DND-41 (cell line): Measurements from ENCODE around the gene ZNF79.

ENCODE experiments used
- ATAC-seq: fragments of 200-7000 bp; cut with Tn5 transposase; 3 replicates; pipeline ENCODE4 v1.9.1; 2021; ENCODE audit warnings: low read depth; ENCODE audit not compliant: insufficient read depth
- DNase-seq: peaks from one replicate; pipeline ENCODE4 v3.0.0-alpha.2; 2020
- H2AFZ ChIP-seq: 2 replicates; pipeline ENCODE4 v1.6.0; 2012; ENCODE audit warnings: low read depth, low read length
- H3K27ac ChIP-seq: 2 replicates; pipeline ENCODE4 v1.5.1; 2012; ENCODE audit warnings: low read length, inconsistent platforms
- H3K27me3 ChIP-seq: fragments of 200-600 bp; sonication (generic); 2 replicates; pipeline ENCODE4 v1.6.0; 2012; ENCODE audit warnings: low read length, mild to moderate bottlenecking, inconsistent platforms; ENCODE audit not compliant: insufficient read depth, poor library complexity
- H3K36me3 ChIP-seq: 2 replicates; pipeline ENCODE4 v1.5.1; 2012; ENCODE audit warnings: low read length, inconsistent platforms; ENCODE audit not compliant: insufficient read depth
- H3K4me1 ChIP-seq: 2 replicates; pipeline ENCODE4 v1.5.1; 2012; ENCODE audit warnings: mild to moderate bottlenecking, low read length; ENCODE audit not compliant: insufficient read depth
- H3K4me2 ChIP-seq: 2 replicates; pipeline ENCODE4 v1.6.0; 2012; ENCODE audit warnings: mild to moderate bottlenecking, moderate library complexity, low read length, inconsistent platforms; ENCODE audit not compliant: insufficient read depth
- H3K4me3 ChIP-seq, 2 experiments: fragments of 200-600 bp in 1 of 2; shearing (Covaris generic) in 1 of 2; 2 replicates each; pipeline ENCODE4 v1.5.1; 2012 to 2016; ENCODE audit warnings: inconsistent platforms in 2 of 2, low read length in 2 of 2, mild to moderate bottlenecking in 2 of 2, low read depth in 1 of 2, moderate library complexity in 1 of 2
- H3K79me2 ChIP-seq: 2 replicates; pipeline ENCODE4 v1.6.0; 2012; ENCODE audit warnings: low read length, inconsistent platforms; ENCODE audit not compliant: insufficient read depth
- H3K9ac ChIP-seq: 2 replicates; pipeline ENCODE4 v1.6.0; 2012; ENCODE audit warnings: low read depth, mild to moderate bottlenecking, inconsistent platforms, low read length, moderate library complexity
- H3K9me3 ChIP-seq: 2 replicates; pipeline ENCODE4 v1.5.1; 2012; ENCODE audit warnings: low read length, moderate library complexity, mild to moderate bottlenecking, inconsistent platforms; ENCODE audit not compliant: insufficient read depth, severe bottlenecking
- H4K20me1 ChIP-seq: 2 replicates; pipeline ENCODE4 v1.6.0; 2012; ENCODE audit warnings: low read length; ENCODE audit not compliant: insufficient read depth
- EZH2 ChIP-seq: IDR thresholded peaks from 3 replicates; pipeline ENCODE4 v1.6.1; 2012; ENCODE audit warnings: borderline replicate concordance, low read depth, mild to moderate bottlenecking, moderate library complexity, low read length, inconsistent platforms; ENCODE audit not compliant: severe bottlenecking
- TF ChIP-seq, protein P1 (sequence below): IDR thresholded peaks from 2 replicates; pipeline ENCODE4 v1.5.1; 2012; ENCODE audit warnings: borderline replicate concordance, low read length, moderate library complexity, mild to moderate bottlenecking; ENCODE audit not compliant: poor library complexity, severe bottlenecking; ENCODE audit errors: extremely low read depth

Gene ZNF79

DNA sequence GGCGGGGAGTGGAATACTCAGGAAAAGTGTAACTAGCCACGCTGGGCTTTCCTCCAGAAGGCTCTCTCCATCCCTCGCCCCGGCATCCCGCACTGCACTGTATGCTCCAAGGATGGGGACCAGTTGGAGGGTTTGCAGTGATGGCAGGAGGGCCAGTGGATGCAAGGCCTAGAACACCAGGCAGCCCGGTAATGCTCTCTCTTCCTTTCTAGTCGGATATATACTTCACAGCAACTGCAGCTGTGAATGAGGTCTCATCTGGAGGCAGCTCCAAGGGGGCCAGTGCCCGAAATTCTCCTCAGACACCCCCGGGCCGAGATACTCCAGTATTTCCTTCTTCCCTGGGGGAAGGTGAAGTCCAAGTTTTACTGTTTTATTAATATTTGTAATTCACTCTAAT is 37.2 kb upstream of the ZNF79 start:
- H3K36me3 ChIP-seq, result no peaks in the 10 kb centered on the region
- H3K27ac ChIP-seq, result no peak overlapping the region
- peaks cover 67% of the 10 kb centered on the region for H4K20me1 ChIP-seq
- no peak overlapping the region for H3K4me2 ChIP-seq
- no peak overlapping the region for H2AFZ ChIP-seq
- H3K4me1 ChIP-seq, result no peaks in the 10 kb centered on the region
- no peak overlapping the region for H3K9ac ChIP-seq
- DNase-seq (no peak), ATAC-seq (no peak)
- H3K79me2 ChIP-seq, result no peaks in the 10 kb centered on the region
- peaks cover 60% of the 10 kb centered on the region for H3K27me3 ChIP-seq
- TF ChIP-seq, protein P1, sequence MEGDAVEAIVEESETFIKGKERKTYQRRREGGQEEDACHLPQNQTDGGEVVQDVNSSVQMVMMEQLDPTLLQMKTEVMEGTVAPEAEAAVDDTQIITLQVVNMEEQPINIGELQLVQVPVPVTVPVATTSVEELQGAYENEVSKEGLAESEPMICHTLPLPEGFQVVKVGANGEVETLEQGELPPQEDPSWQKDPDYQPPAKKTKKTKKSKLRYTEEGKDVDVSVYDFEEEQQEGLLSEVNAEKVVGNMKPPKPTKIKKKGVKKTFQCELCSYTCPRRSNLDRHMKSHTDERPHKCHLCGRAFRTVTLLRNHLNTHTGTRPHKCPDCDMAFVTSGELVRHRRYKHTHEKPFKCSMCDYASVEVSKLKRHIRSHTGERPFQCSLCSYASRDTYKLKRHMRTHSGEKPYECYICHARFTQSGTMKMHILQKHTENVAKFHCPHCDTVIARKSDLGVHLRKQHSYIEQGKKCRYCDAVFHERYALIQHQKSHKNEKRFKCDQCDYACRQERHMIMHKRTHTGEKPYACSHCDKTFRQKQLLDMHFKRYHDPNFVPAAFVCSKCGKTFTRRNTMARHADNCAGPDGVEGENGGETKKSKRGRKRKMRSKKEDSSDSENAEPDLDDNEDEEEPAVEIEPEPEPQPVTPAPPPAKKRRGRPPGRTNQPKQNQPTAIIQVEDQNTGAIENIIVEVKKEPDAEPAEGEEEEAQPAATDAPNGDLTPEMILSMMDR, result no peak
- TF ChIP-seq EZH2, result no peak
- no peaks in the 10 kb centered on the region for H3K9me3 ChIP-seq
- no peak overlapping the region for H3K4me3 ChIP-seq

DNA sequence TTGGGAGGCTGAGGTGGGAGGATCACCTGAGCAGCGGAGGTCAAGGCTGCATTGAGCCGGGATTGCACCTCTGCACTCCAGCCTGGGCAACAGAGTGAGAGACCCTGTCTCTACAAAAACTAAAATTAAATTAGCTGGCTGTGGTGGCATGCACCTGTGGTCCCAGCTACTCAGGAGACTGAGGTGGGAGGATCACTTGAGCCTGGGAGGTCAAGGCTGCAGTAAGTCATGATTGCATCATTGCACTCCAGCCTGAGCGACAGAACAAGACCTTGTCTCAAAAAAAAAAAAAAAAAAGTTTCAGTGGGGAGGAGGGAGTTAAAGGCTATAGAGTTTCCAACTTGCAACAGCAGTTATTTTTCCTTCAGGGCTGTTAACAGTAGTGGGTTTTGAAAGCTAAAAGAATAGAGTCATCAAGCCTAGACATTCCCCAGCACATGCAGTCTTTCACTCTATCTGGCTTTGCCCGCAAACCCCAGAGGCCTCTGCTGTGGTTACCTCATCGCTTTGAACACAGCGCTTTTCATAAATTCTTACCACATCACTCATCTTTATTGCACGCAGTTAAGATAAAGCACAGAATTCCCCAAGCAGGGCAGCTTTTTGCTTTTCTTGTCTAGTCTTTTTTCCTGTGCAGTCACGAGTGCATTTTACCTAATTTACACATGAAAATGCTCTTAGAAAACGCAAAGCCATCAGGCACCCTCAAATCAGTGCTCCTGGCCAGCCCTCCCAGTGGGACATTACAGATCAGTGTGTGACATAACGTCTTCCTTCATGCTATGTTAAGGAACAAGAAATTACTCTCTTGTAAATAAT is 35.9 kb upstream of the ZNF79 start:
- no peak overlapping the region for H3K4me3 ChIP-seq

DNA sequence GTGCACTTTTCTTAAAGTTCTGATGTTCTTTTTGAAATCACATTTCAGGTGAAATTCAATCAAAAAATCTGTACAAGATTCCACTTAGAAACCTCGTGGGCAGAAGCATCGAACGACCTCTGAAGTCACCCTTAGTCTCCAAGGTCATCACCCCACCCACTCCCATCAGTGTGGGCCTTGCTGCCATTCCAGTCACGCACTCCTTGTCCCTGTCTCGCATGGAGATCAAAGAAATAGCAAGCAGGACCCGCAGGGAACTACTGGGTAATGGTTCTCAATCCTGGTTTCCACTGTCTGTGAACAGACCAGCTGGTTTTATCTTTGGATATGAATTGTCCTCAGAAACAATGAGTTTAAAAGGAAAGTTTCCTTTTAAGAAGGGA is 35.3 kb upstream of the ZNF79 start:
- Histone ChIP-seq H2AFZ (no peak overlapping the region), H3K4me2 (no peak overlapping the region), H3K79me2 (no peaks in the 10 kb centered on the region), H3K9ac (no peak overlapping the region), H3K27me3 (peaks cover 62% of the 10 kb centered on the region), H3K27ac (no peak overlapping the region), H3K4me3 (no peak overlapping the region), H3K9me3 (no peaks in the 10 kb centered on the region), H4K20me1 (peaks cover 67% of the 10 kb centered on the region), H3K4me1 (no peaks in the 10 kb centered on the region), H3K36me3 (no peaks in the 10 kb centered on the region)
- TF ChIP-seq, protein P1, result no peak
- no peak for TF ChIP-seq EZH2
- DNase-seq (no peak), ATAC-seq (no peak)

More for the DNA sequence above, 35.9 kb upstream of the ZNF79 start:
- Histone ChIP-seq H3K4me2 (no peak overlapping the region), H3K79me2 (no peaks in the 10 kb centered on the region), H2AFZ (no peak overlapping the region), H3K9ac (no peak overlapping the region), H3K4me1 (no peaks in the 10 kb centered on the region), H4K20me1 (peaks cover 70% of the 10 kb centered on the region), H3K27ac (no peak overlapping the region), H3K27me3 (peaks cover 63% of the 10 kb centered on the region), H3K9me3 (no peaks in the 10 kb centered on the region), H3K36me3 (no peaks in the 10 kb centered on the region)
- ATAC-seq (peak; percentile 99), DNase-seq (peak; percentile 88)
- TF ChIP-seq, protein P1, result no peak
- no peak for TF ChIP-seq EZH2
